Activated naive CD4-positive, alpha-beta T cell treated with anti-CD3 and anti-CD28 coated beads, Interleukin-2, amount 50 U/mL, for 72 hours (primary cell): ENCODE results near the gene SLC7A7. TPM values are rescaled to one million over a fixed set of nuclear protein-coding genes. Genes with fewer than 3 reads are reported as not detected.
"Not testable (repeated sequence)": the region's sequence is repeated elsewhere in the genome, so short reads cannot be mapped to it uniquely, and the experiment has no call there.

Source experiments
- ATAC-seq, 2 donors: fragments of 150-1000 bp; cut with Tn5 transposase; 2 replicates each; pipeline ENCODE4 v1.10.0; 2021; ENCODE audit warnings: mild to moderate bottlenecking in 2 of 2, moderate library complexity in 2 of 2
- DNase-seq, 2 donors: peaks; one replicate each; pipeline ENCODE4 v3.0.0; 2021 to 2022; ENCODE audit warnings: low spot score in 2 of 2
- H3K27ac Mint-ChIP-seq, 2 donors: one replicate each; pipeline ENCODE4 v1.8.0; 2022; ENCODE audit warnings: mild to moderate bottlenecking in 2 of 2, mixed read lengths in 2 of 2
- H3K36me3 Mint-ChIP-seq, 2 donors: one replicate each; pipeline ENCODE4 v1.8.0; 2022; ENCODE audit warnings: mixed read lengths in 2 of 2
- H3K9me3 Mint-ChIP-seq, 2 donors: one replicate each; pipeline ENCODE4 v1.8.0; 2022; ENCODE audit warnings: mixed read lengths in 2 of 2
- total RNA-seq, 2 donors: library from RNA; stranded (reverse); gene quantifications; one replicate each; pipeline ENCODE4 v1.2.3, GENCODE V29; 2022

SLC7A7 gene
- total RNA-seq, 2 donors from 2014 or later, result 0.46 to 0.78 TPM

GRCh38 chr14:22761734-22762133 is 53.5 kb downstream of the SLC7A7 start:
- DNase-seq, result no peak
- Mint-ChIP-seq H3K9me3 (peaks cover 3 to 20% of the 10 kb centered on the region in 2 donors), H3K27ac (no peak overlapping the region), H3K36me3 (peaks cover 33 to 49% of the 10 kb centered on the region in 2 donors)
- no peak for ATAC-seq

DNA sequence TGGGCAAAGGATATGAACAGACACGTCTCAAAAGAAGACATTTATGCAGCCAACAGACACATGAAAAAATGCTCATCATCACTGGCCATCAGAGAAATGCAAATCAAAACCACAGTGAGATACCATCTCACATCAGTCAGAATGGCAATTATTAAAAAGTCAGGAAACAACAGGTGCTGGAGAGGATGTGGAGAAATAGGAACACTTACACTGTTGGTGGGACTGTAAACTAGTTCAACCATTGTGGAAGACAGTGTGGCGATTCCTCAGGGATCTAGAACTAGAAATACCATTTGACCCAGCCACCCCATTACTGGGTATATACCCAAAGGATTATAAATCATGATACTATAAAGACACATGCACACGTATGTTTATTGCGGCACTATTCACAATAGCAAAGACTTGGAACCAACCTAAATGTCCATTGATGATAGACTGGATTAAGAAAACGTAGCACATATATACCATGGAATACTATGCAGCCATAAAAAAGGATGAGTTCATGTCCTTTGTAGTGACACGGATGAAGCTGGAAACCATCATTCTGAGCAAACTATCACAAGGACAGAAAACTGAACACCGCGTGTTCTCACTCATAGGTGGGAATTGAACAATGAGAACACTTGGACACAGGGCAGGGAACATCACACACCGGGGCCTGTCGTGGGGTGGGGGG is 57.1 kb downstream of the SLC7A7 start:
- not testable (repeated sequence) for H3K27ac Mint-ChIP-seq, DNase-seq, ATAC-seq
- H3K9me3 Mint-ChIP-seq, result peaks cover 0 to 20% of the 10 kb centered on the region in 2 donors
- H3K36me3 Mint-ChIP-seq, result peaks cover 24 to 31% of the 10 kb centered on the region in 2 donors

DNA sequence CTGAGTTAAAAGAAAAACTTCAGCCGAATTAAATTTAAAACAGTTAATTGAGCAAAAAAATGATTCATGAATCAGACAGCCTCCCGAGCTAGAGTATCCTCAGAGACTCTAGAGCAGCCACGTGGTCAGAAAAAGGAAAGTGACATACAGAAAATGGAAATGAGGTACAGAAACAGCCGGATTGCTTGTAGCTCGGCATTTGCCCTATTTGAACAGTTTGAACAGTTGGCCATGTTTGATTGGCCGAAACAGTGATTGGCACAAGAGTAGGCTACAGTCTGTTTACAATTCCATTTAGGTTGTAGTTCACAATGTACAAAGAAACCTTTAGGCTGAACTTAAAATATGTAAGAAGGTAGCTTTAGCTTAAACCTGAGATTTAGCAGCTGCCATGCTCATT is 61.6 kb downstream of the SLC7A7 start:
- no peak for DNase-seq
- no peak for ATAC-seq
- H3K36me3 Mint-ChIP-seq, result no peaks in the 10 kb centered on the region
- H3K27ac Mint-ChIP-seq, result no peak overlapping the region
- no peaks in the 10 kb centered on the region for H3K9me3 Mint-ChIP-seq

GRCh38 chr14:22752422-22752821 is 62.8 kb downstream of the SLC7A7 start:
- H3K27ac Mint-ChIP-seq, result no peak overlapping the region
- H3K36me3 Mint-ChIP-seq, result no peaks in the 10 kb centered on the region
- DNase-seq, result no peak
- no peaks in the 10 kb centered on the region for H3K9me3 Mint-ChIP-seq
- ATAC-seq, result no peak

DNA sequence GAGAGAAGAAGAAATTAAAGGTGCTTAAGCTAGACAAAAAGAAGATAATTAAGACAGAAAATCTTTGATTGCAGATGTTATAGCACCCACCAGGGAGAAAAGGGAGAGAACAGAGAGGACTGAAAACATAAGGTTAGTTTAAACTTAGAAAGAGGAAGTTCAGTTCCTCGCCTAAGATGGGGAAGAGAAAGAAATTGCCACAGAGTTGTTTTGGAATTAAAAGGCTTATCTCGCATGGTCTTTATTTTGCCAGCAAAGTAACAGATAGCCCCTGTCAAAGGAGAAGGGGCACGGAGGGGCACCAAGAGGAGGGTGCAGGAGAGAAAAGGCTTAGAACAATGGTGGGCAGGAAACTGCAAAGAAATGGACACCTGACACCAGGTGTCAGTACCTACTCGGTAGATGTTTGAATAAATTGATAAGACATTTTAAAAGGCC is 66.6 kb downstream of the SLC7A7 start:
- Mint-ChIP-seq H3K27ac (no peak overlapping the region), H3K9me3 (no peaks in the 10 kb centered on the region), H3K36me3 (no peaks in the 10 kb centered on the region)
- no peak for DNase-seq
- ATAC-seq, result no peak

GRCh38 chr14:22748206-22748605 is 67.0 kb downstream of the SLC7A7 start:
- Mint-ChIP-seq H3K36me3 (no peaks in the 10 kb centered on the region), H3K27ac (no peak overlapping the region), H3K9me3 (no peaks in the 10 kb centered on the region)
- no peak for DNase-seq
- no peak for ATAC-seq

- no peaks in the 10 kb centered on the region for H3K36me3 Mint-ChIP-seq
- no peak overlapping the region for H3K27ac Mint-ChIP-seq
- no peak for DNase-seq
- no peak for ATAC-seq
- no peaks in the 10 kb centered on the region for H3K9me3 Mint-ChIP-seq
These were observed 67.5 kb downstream of the SLC7A7 start for GRCh38 chr14:22747769-22748168.

- Mint-ChIP-seq H3K9me3 (no peaks in the 10 kb centered on the region), H3K27ac (no peak overlapping the region), H3K36me3 (peaks cover 0 to 12% of the 10 kb centered on the region in 2 donors)
- ATAC-seq (no peak), DNase-seq (no peak)
These were observed 75.2 kb downstream of the SLC7A7 start for GRCh38 chr14:22740020-22740419.

DNA sequence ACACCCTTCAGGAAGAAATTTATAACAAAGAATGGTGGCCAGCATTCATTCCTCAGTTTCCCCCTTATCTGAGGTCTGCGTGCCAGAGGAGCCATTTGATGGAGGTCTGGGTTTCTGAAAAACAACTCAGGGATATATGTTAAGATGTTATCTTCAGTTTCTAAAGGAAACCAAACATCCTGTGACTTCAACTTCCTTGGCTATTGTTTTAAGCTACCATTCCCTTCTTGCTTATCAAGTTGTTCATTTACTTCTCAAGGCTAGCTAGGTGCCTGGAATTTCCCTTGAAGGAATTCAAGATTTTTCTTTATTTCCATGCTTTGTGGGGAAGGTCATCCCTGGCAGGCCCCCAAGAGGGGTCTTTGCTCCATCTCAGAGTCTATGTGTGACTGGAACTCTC is 75.8 kb downstream of the SLC7A7 start:
- Mint-ChIP-seq H3K27ac (no peak overlapping the region), H3K9me3 (no peaks in the 10 kb centered on the region), H3K36me3 (peaks cover 0 to 12% of the 10 kb centered on the region in 2 donors)
- no peak for DNase-seq
- ATAC-seq, result no peak

DNA sequence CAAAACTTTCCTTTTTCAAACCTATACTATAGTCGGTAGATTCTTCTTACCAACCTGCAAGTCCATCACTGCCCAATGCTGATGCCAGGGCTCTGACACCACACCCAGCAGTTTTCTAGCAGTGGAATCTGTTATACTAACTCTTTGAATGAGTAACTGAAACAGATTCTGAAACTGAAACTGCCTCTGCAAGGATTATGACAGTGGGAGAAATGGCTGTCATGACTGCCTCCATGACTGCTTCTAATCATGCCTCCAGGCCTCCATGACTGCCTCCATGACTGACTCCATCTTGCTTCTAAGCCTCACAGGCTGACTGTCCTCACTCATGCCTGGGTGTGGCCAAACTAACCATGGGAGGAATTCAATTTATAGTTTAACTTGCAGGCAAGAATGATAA is 78.2 kb downstream of the SLC7A7 start:
- ATAC-seq, result peak; percentile 96
- Mint-ChIP-seq H3K27ac (peak overlapping the region; percentile 44 to 94), H3K36me3 (peaks cover 0 to 12% of the 10 kb centered on the region in 2 donors), H3K9me3 (no peaks in the 10 kb centered on the region)
- peak; percentile 44 to 58 for DNase-seq

GRCh38 chr14:22736384-22736783 is 78.9 kb downstream of the SLC7A7 start:
- not testable (repeated sequence) for H3K9me3 Mint-ChIP-seq, ATAC-seq, DNase-seq
- Mint-ChIP-seq H3K36me3 (peaks cover 0 to 12% of the 10 kb centered on the region in 2 donors), H3K27ac (peak overlapping the region in 1 of 2 donors; percentile 44)

DNA sequence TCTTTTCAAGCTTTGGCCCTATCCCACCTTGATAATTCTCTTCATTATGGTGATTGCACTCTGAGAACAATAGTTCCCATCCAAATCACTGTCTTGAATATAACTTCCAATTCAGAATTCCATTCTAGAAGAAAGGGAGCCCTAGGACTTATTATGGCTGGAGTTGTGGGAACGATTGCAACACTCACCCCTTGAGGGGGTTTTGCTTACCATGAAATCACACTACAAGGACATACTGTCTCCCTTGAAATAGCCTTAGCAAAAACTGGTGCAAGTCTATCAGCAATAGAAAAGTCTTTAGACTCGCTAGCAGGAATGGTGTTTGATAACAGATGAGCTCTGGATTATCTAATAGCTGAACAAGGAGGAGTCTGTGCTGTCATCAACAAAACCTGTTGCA is 80.1 kb downstream of the SLC7A7 start:
- no peak for DNase-seq
- Mint-ChIP-seq H3K36me3 (peaks cover 0 to 12% of the 10 kb centered on the region in 2 donors), H3K27ac (no peak overlapping the region), H3K9me3 (no peaks in the 10 kb centered on the region)
- ATAC-seq, result no peak

GRCh38 chr14:22733829-22734228 is 81.4 kb downstream of the SLC7A7 start:
- H3K9me3 Mint-ChIP-seq, result no peaks in the 10 kb centered on the region

DNA sequence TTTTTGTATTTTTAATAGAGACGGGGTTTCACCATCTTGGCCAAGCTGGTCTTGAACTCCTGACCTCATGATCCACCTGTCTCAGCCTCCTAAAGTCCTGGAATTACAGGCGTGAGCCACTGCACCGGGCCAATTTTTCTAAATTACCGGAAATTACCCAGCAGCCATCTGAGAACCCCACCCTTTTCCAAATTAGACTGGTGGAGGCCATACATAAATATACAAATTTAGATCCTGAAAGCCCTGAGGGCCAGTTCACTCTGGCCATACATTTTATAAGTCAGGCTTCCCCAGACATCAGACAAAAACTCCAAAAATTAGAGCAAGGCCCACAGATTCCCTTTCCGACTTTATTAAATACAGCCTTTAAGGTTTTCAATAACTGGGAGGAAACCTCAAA is 83.2 kb downstream of the SLC7A7 start:
- ATAC-seq, result not testable (repeated sequence)

More at GRCh38 chr14:22733829-22734228, 81.4 kb downstream of the SLC7A7 start:
- ATAC-seq, result no peak
- peaks cover 0 to 12% of the 10 kb centered on the region in 2 donors for H3K36me3 Mint-ChIP-seq
- DNase-seq, result no peak
- no peak overlapping the region for H3K27ac Mint-ChIP-seq

GRCh38 chr14:22726012-22726411 is 89.2 kb downstream of the SLC7A7 start:
- H3K27ac Mint-ChIP-seq, result no peak overlapping the region
- H3K36me3 Mint-ChIP-seq, result no peaks in the 10 kb centered on the region
- H3K9me3 Mint-ChIP-seq, result no peaks in the 10 kb centered on the region
- DNase-seq (no peak), ATAC-seq (no peak)

More for the DNA sequence above, 83.2 kb downstream of the SLC7A7 start:
- DNase-seq, H3K27ac Mint-ChIP-seq, H3K36me3 Mint-ChIP-seq, H3K9me3 Mint-ChIP-seq: not testable (repeated sequence)

DNA sequence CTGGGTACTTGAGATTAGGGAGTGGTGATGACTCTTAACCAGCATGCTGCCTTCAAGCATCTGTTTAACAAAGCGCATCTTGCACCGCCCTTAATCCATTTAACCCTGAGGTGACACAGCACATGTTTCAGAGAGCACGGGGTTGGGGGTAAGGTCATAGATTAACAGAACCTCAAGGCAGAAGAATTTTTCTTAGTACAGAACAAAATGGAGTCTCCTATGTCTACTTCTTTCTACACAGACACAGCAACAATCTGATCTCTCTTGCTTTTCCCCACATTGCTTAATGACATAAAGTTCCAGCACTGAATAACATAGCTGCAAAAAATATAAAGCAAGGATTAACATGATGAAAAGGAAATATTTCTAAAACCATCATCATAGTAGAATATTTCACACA is 89.9 kb downstream of the SLC7A7 start:
- not testable (repeated sequence) for ATAC-seq, DNase-seq, H3K36me3 Mint-ChIP-seq, H3K9me3 Mint-ChIP-seq, H3K27ac Mint-ChIP-seq

DNA sequence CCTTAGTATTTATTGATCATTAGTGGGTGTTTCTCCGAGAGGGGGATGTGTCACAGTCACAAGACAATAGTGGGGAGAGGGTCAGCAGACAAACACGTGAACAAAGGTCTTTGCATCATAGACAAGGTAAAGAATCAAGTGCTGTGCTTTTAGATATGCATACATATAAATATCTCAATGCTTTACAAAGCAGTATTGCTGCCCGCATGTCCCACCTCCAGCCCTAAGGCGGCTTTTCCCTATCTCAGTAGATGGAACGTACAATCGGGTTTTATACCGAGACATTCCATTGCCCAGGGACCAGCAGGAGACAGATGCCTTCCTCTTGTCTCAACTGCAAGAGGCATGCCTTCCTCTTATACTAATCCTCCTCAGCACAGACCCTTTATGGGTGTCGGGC is 90.4 kb downstream of the SLC7A7 start:
- DNase-seq, ATAC-seq, H3K9me3 Mint-ChIP-seq, H3K27ac Mint-ChIP-seq, H3K36me3 Mint-ChIP-seq: not testable (repeated sequence)

- no peaks in the 10 kb centered on the region for H3K36me3 Mint-ChIP-seq
- DNase-seq, result no peak
- no peaks in the 10 kb centered on the region for H3K9me3 Mint-ChIP-seq
- H3K27ac Mint-ChIP-seq, result no peak overlapping the region
- ATAC-seq, result no peak
These were observed 91.4 kb downstream of the SLC7A7 start for GRCh38 chr14:22723815-22724214.
